Omental fat pad (tissue), 4 donors: ENCODE data around the gene TNNI3K. TPM values are rescaled to one million over a fixed set of nuclear protein-coding genes. Genes with fewer than 3 reads are reported as not detected.

Experiments
- ATAC-seq: fragments of 150-250 bp; one replicate; pipeline ENCODE4 v1.9.1; 2016; ENCODE audit warnings: mild to moderate bottlenecking, moderate library complexity; ENCODE audit not compliant: low FRiP score
- DNase-seq: peaks from one replicate; pipeline ENCODE4 v3.0.0-alpha.2; 2019; ENCODE audit warnings: low spot score
- CTCF ChIP-seq, 3 donors: fragments of 450-650 bp; IDR thresholded peaks; one replicate each; pipeline ENCODE4 v1.5.1; 2016 to 2017; ENCODE audit warnings: antibody characterized with exemption in 3 of 3, mild to moderate bottlenecking in 3 of 3, moderate library complexity in 2 of 3
- total RNA-seq, 4 donors: library from RNA; depleted of rRNA; stranded (reverse); fragments of >200 nt; gene quantifications; one replicate each; pipeline ENCODE4 v1.1.0, GENCODE V29; 2016

TNNI3K gene
- total RNA-seq, 4 donors from 2014 or later: 1.4 to 3.6 TPM; not detected in 2

GRCh38 chr1:74465193-74465681, 230.1 kb downstream of the TNNI3K start:
- no peak for TF ChIP-seq CTCF (IDR thresholded peaks at IDR 0.05)
- no peak for ATAC-seq
- DNase-seq: no peak

GRCh38 chr1:74467786-74468377, 232.7 kb downstream of the TNNI3K start:
- ATAC-seq (no peak), DNase-seq (no peak)
- TF ChIP-seq CTCF (IDR thresholded peaks at IDR 0.05): no peak

GRCh38 chr1:74468982-74469603, 233.9 kb downstream of the TNNI3K start:
- no peak for TF ChIP-seq CTCF (IDR thresholded peaks at IDR 0.05)
- no peak for DNase-seq
- ATAC-seq: no peak

- ATAC-seq: no peak
- DNase-seq: no peak
- TF ChIP-seq CTCF (IDR thresholded peaks at IDR 0.05): no peak
These were observed 235.1 kb downstream of the TNNI3K start for GRCh38 chr1:74470251-74470650.

- DNase-seq: no peak
- TF ChIP-seq CTCF (IDR thresholded peaks at IDR 0.05): no peak
- ATAC-seq: no peak
These were observed 235.7 kb downstream of the TNNI3K start for GRCh38 chr1:74470936-74471335.

GRCh38 chr1:74471470-74471869, 236.3 kb downstream of the TNNI3K start:
- no peak for DNase-seq
- no peak for ATAC-seq
- TF ChIP-seq CTCF (IDR thresholded peaks at IDR 0.05): no peak

- TF ChIP-seq CTCF (IDR thresholded peaks at IDR 0.05): no peak
- no peak for DNase-seq
- ATAC-seq: no peak
These were observed 239.4 kb downstream of the TNNI3K start for GRCh38 chr1:74474585-74474984.
